CD4-positive, alpha-beta T cell treated with Interleukin-15 for 1 hour (primary cell): Measurements from ENCODE around the gene TTC7B.

Experiments used
- DNase-seq: peaks from one replicate; pipeline ENCODE4 v3.0.0-alpha.2; 2020

Gene TTC7B

GRCh38 chr14:90552465-90553297 is 263.5 kb downstream of the TTC7B start:
- no peak for DNase-seq

- DNase-seq = no peak
These were observed 264.3 kb downstream of the TTC7B start for GRCh38 chr14:90551733-90552464.

- DNase-seq = no peak
These were observed 265.0 kb downstream of the TTC7B start for GRCh38 chr14:90551070-90551704.

GRCh38 chr14:90549794-90550641 is 266.2 kb downstream of the TTC7B start:
- no peak for DNase-seq

GRCh38 chr14:90548455-90548854 is 267.8 kb downstream of the TTC7B start:
- no peak for DNase-seq

- no peak for DNase-seq
These were observed 268.3 kb downstream of the TTC7B start for GRCh38 chr14:90547968-90548367.

- no peak for DNase-seq
These were observed 269.0 kb downstream of the TTC7B start for GRCh38 chr14:90547250-90547649.

- DNase-seq = no peak
These were observed 269.5 kb downstream of the TTC7B start for GRCh38 chr14:90546767-90547166.

GRCh38 chr14:90545966-90546751 is 270.1 kb downstream of the TTC7B start:
- DNase-seq = no peak

GRCh38 chr14:90545382-90545781 is 270.8 kb downstream of the TTC7B start:
- DNase-seq = no peak

GRCh38 chr14:90544971-90545370 is 271.3 kb downstream of the TTC7B start:
- no peak for DNase-seq

GRCh38 chr14:90544566-90544965 is 271.7 kb downstream of the TTC7B start:
- DNase-seq = no peak

GRCh38 chr14:90543876-90544275 is 272.4 kb downstream of the TTC7B start:
- no peak for DNase-seq

- no peak for DNase-seq
These were observed 275.1 kb downstream of the TTC7B start for GRCh38 chr14:90541076-90541634.

GRCh38 chr14:90540437-90540836 is 275.8 kb downstream of the TTC7B start:
- no peak for DNase-seq

- no peak for DNase-seq
These were observed 276.2 kb downstream of the TTC7B start for GRCh38 chr14:90539996-90540395.

- DNase-seq = no peak
These were observed 276.8 kb downstream of the TTC7B start for GRCh38 chr14:90539496-90539775.

- no peak for DNase-seq
These were observed 277.3 kb downstream of the TTC7B start for GRCh38 chr14:90538716-90539495.

GRCh38 chr14:90538095-90538494 is 278.1 kb downstream of the TTC7B start:
- DNase-seq = no peak

- DNase-seq = no peak
These were observed 279.6 kb downstream of the TTC7B start for GRCh38 chr14:90536511-90537191.
